HG03432 (cell line): ENCODE data around the gene PSMB5.
A peak's percentile ranks its signal among the peaks of the same experiment; 100 is the strongest.

ENCODE experiments used
- ATAC-seq: cut with Tn5 transposase; IDR thresholded peaks from one replicate; pipeline ENCODE4 v1.9.1; 2021; ENCODE audit warnings: mild to moderate bottlenecking, moderate library complexity; ENCODE audit not compliant: unreplicated experiment

The PSMB5 gene

GRCh38 chr14:23060536-23061260 lies 26.0 kb upstream of the PSMB5 start:
- ATAC-seq = no peak

- no peak for ATAC-seq
These were observed 24.2 kb upstream of the PSMB5 start for GRCh38 chr14:23058654-23059504.

DNA sequence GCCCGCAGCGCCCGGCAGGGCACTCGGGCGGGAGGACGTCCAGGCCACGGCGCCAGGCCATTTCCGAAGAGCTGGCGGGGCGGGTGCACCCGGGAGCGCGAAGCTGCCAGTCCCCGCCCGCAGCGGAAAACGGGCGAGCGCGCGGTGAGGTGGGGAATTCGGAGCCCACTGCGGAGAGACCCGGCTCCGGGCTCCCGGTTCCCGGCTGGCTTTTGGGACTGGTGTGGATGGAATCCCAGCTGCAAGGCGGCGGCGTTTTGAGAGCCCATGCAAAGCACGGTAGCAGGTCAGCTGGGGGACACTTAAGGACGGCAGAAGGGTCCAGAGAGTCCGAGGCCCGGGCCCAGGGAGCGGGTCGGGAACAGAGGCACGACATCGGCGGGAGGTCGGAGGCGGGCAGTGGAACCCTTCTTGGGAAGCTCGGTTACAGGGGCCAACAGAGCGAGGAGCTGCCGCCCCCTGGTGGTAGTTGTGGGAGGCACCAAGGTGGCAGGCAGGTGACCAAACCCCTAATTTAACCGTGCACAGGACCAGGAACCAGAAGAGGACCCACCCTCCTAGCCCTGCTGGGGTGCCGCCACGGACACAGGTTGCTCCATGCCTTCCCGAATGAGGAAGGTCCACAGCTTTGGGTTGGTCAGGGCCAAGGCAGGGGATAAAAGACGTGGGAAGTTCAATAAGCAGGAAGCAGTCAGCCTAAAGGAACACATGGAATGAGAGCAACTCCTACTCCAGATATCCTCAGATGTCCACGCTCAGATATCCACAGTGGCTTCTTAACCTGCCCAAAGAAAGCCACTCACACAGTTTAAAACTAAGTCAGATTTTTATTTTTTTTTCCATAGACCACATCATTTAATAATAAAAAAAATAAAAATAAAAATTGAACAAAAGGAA lies 23.3 kb upstream of the PSMB5 start:
- peak; percentile 67 for ATAC-seq

DNA sequence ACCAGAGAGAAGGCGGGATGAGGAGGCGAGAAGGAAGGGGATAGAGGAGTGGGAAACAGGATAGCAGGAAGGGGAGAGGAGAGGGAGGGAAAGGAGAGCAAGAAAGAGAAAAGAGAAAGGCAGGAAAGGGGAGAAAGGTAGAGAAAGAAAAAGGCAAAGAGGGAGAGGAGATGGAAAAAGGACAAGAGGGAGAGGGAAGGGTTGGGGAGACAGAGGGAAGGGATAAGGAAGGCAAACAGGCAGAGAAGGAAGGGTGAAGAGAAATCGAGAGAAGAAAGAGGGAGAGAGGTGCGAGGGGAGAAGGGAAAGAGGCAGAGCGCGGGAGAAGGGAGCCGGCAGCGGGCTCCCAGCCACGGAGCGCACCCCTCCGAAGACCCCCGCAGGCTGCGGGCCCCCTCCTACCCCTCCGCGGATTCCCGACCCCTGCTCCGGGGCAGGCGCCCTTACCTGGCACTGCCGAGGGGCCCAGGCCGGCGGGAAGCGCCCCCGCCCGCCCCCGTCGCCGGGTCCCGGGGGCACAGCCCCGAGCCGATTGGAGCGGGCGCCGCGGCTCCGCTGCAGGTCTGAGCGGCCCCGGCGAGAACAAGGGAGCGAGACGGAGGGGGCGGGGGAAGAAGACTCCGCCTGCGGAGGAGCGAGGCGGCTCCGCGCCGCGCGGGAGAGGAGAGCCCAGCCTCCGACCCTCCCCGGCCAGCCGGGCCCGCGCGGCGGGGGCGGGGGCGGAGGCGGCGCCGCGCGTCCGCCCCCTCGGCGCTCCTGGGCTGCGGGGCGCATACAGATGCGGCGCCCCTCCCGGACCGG lies 22.5 kb upstream of the PSMB5 start, which contains the start of gene CDH24:
TSS of gene CDH24 (minus strand) at position 565 of the 801 bp plus-strand sequence. CDS start 1,787 bp downstream, outside the sequence.
- ATAC-seq = peak; percentile 66

DNA sequence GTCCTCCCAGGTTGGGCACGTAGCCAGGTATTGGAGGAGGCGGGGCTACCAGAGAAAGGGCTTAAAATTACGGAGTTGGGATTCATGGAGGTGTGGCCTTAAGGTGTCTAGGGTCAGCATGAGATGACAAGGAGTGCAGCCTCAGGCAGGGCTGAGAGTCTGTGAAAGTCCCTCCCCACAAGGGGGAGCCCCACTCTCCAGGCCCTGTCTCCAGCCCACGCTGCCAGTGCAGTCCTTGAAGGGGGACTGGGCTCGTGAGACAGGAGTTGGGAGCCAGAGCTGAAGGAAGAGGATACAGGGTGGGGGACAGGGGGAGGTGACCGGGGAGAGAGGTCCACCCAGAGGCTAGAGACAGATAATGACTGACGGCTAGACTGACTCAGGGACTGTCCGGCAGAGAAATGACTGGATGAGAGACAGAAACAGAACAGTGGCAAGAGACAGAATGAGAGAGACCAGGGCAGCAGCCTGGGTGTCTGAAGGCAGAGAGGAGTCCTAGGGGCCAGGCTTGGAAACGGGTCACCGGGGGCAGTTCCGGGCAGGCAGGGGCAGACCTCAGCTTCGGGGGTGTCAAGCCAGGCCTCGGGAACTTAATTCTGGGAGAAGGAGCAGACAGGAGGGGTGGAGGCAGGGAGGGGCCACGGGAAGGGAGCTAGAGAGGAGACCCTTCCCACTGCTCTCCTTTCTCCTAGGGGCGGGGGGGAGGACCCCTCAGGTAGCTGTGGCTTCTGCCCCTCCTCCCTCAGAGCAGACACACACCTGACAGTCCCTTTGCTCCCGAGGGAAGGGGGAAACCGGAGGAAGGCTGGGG lies 21.6 kb upstream of the PSMB5 start:
- ATAC-seq = peak; percentile 60

DNA sequence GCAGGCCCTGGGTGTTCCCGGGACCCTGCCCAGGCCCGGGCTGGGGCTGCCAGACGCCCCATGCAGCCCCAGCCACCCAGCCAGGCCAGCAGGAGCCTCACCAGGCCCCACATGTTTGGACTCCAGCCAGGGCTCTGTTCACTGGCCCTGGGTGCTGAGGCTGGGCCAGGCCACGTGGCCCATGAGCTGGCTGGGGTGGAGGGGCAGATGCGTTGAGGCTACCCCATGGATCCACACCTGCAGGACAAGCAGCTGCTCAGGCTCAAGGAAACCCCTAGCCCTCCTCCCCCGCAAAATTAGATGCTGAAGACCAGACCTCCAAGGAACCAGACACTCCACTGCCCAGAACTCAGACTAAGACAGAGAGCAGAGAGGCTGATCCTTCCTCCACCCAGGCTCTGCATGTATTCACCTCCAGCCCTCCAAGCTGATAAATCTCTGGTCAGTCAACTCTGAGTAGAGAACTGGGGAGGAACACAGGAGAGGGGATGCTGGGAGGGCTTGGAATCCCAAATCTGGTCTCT lies 21.0 kb upstream of the PSMB5 start:
- ATAC-seq = no peak

- no peak for ATAC-seq
These were observed 20.4 kb upstream of the PSMB5 start for GRCh38 chr14:23055147-23055550.

DNA sequence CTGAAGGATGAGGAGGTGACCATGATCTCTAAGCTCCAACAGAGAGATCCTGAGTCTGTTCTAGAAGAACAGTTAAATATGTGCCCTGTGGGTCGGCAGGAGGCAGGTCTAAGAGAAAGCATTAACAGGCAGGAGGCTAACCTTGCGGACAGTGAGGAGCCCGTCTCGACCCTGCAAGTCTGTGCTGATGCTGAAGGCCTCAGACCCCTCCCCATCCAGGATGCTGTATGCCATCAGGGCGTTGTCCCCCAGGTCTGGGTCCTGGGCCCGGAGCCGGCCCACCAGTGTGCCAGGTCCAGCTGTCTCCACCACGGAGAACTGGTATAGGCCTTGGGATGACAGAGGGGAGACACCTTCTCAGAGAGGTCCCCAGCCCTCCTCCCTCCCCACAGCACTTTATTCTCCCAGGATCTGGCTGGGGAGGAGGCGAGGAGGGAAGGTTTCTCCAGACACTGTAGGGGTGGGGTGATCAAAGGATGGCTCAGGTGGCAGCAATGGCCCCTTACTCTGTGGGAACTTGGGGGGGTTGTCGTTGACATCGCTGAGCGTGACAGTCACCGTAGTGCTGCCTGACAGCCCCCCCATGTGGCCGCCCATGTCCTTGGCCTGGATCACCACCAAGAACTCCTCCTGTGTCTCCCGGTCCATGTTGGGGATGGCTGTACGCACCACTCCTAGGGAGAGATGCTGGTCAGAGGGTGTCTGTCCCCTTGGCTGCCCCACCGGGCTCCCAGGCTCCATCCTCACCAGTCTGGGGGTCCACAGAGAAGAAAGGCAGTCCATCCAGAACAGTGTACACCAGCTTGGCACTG lies 19.5 kb upstream of the PSMB5 start:
- no peak for ATAC-seq

GRCh38 chr14:23053426-23053825 lies 18.7 kb upstream of the PSMB5 start:
- ATAC-seq = no peak

- ATAC-seq = no peak
These were observed 18.0 kb upstream of the PSMB5 start for GRCh38 chr14:23052671-23053070.

DNA sequence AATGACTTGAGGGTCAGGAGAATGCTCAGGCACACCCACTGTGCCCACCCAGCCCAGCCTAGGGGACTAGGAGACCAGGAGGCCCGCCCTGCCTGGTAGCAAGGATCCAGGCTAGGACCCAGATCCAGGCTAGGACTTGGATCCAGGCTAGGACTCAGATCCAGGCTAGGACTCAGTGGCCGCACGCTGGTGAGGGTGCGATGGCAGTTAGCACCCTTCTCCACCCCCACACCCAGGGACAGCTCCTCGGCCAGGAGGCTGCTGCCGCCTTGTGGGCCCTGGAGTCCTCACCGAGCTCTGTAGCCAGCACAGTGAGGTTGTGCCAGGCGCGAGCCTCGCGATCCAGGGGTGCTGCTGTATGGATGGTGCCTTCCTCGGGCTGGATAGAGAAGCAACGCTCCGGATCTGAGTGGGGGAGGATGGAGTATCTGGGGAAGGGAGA lies 17.5 kb upstream of the PSMB5 start:
- ATAC-seq = no peak

GRCh38 chr14:23051141-23052057 lies 16.7 kb upstream of the PSMB5 start:
- ATAC-seq = no peak

DNA sequence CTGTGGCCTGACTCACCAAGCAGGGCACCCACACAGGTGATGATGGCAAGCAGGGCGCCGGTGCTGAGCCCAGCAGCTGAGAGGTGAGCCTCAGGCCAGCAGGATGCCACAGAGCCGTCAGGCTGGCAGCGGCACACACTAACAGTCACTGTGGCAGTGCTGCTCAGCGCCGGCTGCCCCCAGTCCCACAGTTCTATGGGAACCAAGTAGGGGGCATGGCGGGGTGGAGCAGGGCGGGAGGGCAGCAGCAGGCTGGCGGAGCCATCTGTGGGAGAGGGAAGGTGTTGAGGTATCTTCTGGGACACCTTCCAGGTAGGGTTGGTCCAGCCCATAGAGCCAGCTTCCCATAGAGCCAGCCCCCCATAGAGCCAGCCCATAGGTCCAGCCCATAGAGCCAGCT lies 14.3 kb upstream of the PSMB5 start:
- ATAC-seq = no peak

DNA sequence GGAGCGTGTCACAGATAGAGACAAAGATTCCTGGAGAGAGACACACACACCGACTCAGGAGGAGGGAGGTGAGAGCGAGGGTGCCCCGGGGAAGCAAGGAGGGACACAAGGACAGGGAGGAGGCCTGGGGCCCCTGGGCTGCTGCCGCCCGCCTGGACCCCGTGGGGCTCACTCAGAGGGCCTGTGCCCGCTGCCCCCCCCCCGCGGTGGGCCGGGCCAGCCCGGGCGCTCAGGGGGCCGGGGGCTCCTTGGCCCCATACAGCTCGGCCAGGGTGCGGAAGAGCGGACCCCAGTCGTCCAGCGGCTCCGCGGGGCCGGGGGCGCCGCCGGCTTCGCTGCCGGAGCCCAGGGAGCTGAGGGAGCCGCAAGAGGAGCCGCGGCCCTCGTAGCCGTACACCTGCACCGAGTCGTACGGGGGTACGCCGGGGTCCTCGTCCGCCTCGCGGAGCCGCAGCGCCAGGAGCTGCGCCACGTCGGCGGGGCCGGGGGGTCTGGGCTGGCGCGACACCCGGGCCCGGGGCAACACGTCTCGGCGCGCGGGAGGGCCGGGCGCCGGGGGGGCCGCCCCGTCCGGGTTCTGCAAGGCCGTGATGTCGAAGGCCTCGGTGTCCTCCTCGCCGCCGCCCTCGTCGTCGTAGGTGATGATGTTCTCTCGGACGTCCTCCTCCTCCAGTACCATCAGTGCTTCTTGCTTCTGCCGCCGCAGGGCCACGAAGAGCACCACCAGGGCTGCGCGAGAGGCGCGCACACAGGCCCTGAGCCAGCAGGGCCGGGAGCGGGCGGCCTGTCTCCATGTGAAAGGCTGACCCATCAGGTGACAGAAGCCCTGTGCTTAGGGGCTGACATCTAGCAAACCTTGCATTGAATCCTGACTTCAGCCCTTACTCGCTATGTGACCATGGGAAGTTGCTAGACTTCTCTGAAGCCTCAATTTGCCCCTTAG lies 13.3 kb upstream of the PSMB5 start:
- ATAC-seq = no peak

DNA sequence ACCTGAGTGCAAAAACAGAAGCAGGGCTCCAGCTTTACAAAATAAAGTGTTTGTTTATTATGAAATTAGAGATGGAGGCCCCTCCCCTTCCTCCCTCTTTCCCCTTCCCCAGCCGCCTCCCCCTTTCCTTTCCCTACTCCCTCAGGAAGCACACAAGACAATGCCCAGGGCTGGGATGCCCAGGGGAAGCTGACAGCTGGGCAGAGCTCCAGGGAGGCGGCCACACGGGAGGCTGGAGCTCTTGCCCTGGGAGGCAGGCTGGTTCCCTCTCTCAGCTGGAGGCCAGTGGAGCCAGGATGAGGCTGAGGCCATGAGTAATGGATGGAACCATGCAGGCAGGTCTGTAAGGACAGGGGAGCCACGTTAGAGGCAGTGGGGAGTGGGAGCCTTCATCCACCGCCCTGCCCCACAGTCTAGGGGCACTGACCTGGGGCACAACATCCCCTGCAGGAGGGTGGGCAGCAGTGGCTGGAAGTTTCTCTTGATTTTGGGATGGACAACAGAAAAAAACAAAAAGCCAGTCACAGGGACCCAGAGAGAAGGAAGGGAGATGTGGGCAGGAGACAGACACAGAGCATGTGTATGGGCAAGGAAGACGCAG lies 12.4 kb upstream of the PSMB5 start:
- no peak for ATAC-seq
